ENCODE data around the gene COL5A3. TPM values are rescaled to one million over a fixed set of nuclear protein-coding genes. Genes with fewer than 3 reads are reported as not detected.

The COL5A3 gene
- total RNA-seq, 2 experiments from 2014 or later, result 4.4 to 5.2 TPM

- POLR2A ChIA-PET, result no interaction called here
- TF ChIP-seq CTCF (IDR thresholded peaks at IDR 0.05), result no peak
- ATAC-seq (ENCODE audit: poor library complexity), result no peak
Observed at GRCh38 chr19:9989504-9989903, 20.8 kb downstream of the COL5A3 start.

GRCh38 chr19:9986787-9987281 is 23.5 kb downstream of the COL5A3 start:
- CTCF ChIA-PET, result no interaction called here
- peaks cover 22% of the 10 kb centered on the region for H3K27me3 Mint-ChIP-seq
- ATAC-seq (ENCODE audit: poor library complexity) (no peak), DNase-seq (no peak)
- H3K4me1 Mint-ChIP-seq (ENCODE audit: low read depth), result no peaks in the 10 kb centered on the region
- no peaks in the 10 kb centered on the region for H3K9me3 ChIP-seq (ENCODE audit: control insufficient read depth in 1 of 2, insufficient read depth in 1 of 2, low read length in 2 of 2)
- intact Hi-C loops (cut with DNase I, micrococcal nuclease), result no loop called here
- no peaks in the 10 kb centered on the region for H3K9me3 Mint-ChIP-seq
- peaks cover 0 to 2% of the 10 kb centered on the region in 2 experiments for H3K27me3 ChIP-seq (ENCODE audit: control insufficient read depth in 1 of 2, insufficient read depth in 2 of 2, low read length in 2 of 2)
- H3K27ac ChIP-seq (ENCODE audit: low read depth in 1 of 2, low read length in 2 of 2), result no peak overlapping the region
- H3K4me3 Mint-ChIP-seq, result no peak overlapping the region
- H3K4me3 ChIP-seq (ENCODE audit: low read length), result no peak overlapping the region
- H3K36me3 ChIP-seq (ENCODE audit: insufficient read depth, low read length), result peaks cover 3% of the 10 kb centered on the region
- H3K4me1 ChIP-seq (ENCODE audit: insufficient read depth, low read length), result no peaks in the 10 kb centered on the region
- no peak for TF ChIP-seq CTCF (IDR thresholded peaks at IDR 0.05)
- POLR2A ChIA-PET, result no interaction called here
- no peaks in the 10 kb centered on the region for H3K36me3 Mint-ChIP-seq (ENCODE audit: low read depth)
- H3K27ac Mint-ChIP-seq, result no peak overlapping the region

More at GRCh38 chr19:9989504-9989903, 20.8 kb downstream of the COL5A3 start:
- no peaks in the 10 kb centered on the region for H3K36me3 Mint-ChIP-seq (ENCODE audit: low read depth)
- H3K27ac ChIP-seq (ENCODE audit: low read depth in 1 of 2, low read length in 2 of 2), result no peak overlapping the region
- CTCF ChIA-PET, result no interaction called here
- no peaks in the 10 kb centered on the region for H3K4me1 Mint-ChIP-seq (ENCODE audit: low read depth)
- intact Hi-C loops (cut with DNase I, micrococcal nuclease), result no loop called here
- no peaks in the 10 kb centered on the region for H3K27me3 ChIP-seq (ENCODE audit: control insufficient read depth in 1 of 2, insufficient read depth in 2 of 2, low read length in 2 of 2)
- peaks cover 3% of the 10 kb centered on the region for H3K36me3 ChIP-seq (ENCODE audit: insufficient read depth, low read length)
- H3K9me3 Mint-ChIP-seq, result no peaks in the 10 kb centered on the region
- H3K9me3 ChIP-seq (ENCODE audit: control insufficient read depth in 1 of 2, insufficient read depth in 1 of 2, low read length in 2 of 2), result no peaks in the 10 kb centered on the region
- no peak overlapping the region for H3K4me3 ChIP-seq (ENCODE audit: low read length)
- no peaks in the 10 kb centered on the region for H3K4me1 ChIP-seq (ENCODE audit: insufficient read depth, low read length)
- H3K27ac Mint-ChIP-seq, result no peak overlapping the region
- H3K4me3 Mint-ChIP-seq, result no peak overlapping the region
- H3K27me3 Mint-ChIP-seq, result peaks cover 15% of the 10 kb centered on the region
- DNase-seq, result no peak

- DNase-seq, result no peak
- Histone ChIP-seq H3K9me3 (ENCODE audit: control insufficient read depth in 1 of 2, insufficient read depth in 1 of 2, low read length in 2 of 2) (peaks cover 0 to 10% of the 10 kb centered on the region in 2 experiments), H3K36me3 (ENCODE audit: insufficient read depth, low read length) (peaks cover 5% of the 10 kb centered on the region), H3K4me1 (ENCODE audit: insufficient read depth, low read length) (no peaks in the 10 kb centered on the region), H3K4me3 (ENCODE audit: low read length) (no peak overlapping the region), H3K27me3 (ENCODE audit: control insufficient read depth in 1 of 2, insufficient read depth in 2 of 2, low read length in 2 of 2) (peaks cover 0 to 2% of the 10 kb centered on the region in 2 experiments), H3K27ac (ENCODE audit: low read depth in 1 of 2, low read length in 2 of 2) (no peak overlapping the region)
- no peaks in the 10 kb centered on the region for H3K4me1 Mint-ChIP-seq (ENCODE audit: low read depth)
- no peaks in the 10 kb centered on the region for H3K9me3 Mint-ChIP-seq
- POLR2A ChIA-PET, result no interaction called here
- H3K36me3 Mint-ChIP-seq (ENCODE audit: low read depth), result no peaks in the 10 kb centered on the region
- H3K27me3 Mint-ChIP-seq, result peaks cover 12% of the 10 kb centered on the region
- no peak overlapping the region for H3K27ac Mint-ChIP-seq
- no peak for TF ChIP-seq CTCF (IDR thresholded peaks at IDR 0.05)
- CTCF ChIA-PET, result no interaction called here
- no peak for ATAC-seq (ENCODE audit: poor library complexity)
- intact Hi-C loops (cut with DNase I, micrococcal nuclease), result no loop called here
- no peak overlapping the region for H3K4me3 Mint-ChIP-seq
Observed at GRCh38 chr19:9981406-9982260, 28.7 kb downstream of the COL5A3 start.

All from CD4-positive, alpha-beta T cell (primary cell).